Islet of Langerhans (tissue), 1 donor: ENCODE data around the gene PRKCE.

Source experiments
- FAIRE-seq: peaks from one replicate; lab custom pipeline; 2011; peaks lifted over from hg19 to GRCh38; lab: Jason Lieb, UNC

The PRKCE gene

DNA sequence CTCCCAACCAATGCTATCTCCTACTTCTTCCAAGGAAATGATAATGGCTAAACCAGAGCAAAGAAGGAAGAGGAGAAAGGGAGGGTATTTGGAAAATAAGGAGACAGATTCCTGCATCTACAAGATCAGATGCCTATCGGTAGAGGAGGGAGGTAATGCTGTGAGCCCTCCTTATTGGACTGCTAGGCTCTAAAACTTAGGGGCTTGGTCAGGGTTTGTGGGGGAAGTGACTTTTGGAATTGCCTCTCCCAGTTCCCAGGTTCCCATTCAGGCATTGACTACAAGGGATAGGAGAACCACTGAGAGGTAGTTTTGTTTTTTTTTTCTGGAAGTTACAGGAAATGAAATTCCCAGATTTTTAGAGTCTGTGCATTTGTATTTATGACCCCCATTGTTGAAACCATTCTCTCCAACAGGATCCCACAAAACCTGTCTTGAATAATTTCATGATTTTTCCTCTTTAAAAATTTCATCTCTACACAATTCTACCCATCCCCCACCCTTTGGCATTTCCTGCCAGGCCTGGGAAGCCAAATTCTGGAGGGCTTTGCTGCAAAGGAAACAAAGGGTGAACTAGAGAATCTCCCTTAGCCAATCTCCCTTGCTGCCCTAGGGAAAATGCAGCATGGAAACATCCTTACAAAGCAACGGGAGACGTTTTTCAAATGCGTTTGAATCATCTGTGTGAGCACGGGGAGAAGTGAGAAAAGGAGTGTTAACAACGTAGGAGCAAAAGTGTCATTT is 363.6 kb downstream of the PRKCE start:
- FAIRE-seq = no peak

DNA sequence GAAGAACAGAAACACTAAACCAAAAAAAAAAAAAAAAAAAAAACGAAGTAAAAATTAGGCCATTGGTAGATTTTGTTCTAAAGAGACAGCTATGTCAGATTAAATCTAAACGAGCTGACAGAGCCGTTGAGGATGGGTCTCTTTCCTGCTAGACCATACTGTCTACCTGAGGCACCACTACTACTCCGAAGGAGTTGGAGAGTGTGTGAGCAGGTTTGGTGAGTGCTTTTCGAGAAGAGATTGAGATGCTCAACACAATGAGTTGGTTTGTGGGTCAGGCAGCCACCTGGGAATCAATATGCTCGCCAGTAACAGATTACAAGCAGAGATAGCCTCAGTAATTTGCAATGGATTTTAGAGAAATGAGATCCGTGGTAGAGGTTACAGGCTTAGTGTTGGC is 364.2 kb downstream of the PRKCE start:
- no peak for FAIRE-seq

DNA sequence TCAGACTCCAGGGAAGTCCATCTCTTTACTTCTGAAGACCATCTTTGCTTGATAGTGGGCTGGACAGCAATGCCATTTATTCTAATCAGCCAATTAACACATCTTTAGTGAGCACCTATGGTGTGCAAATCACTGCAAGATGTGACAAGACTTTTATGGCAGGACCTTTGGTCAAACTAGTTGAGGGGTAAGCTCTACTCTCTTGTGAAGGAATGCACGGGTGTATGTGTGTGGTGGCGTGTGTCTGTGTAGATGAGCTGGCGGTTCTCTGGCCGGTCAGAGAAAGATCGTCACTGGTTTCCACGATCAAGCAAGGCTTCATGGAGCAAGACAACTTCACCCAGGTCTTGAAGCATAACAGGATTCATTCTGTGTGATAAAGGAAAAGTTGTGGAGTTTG is 364.6 kb downstream of the PRKCE start:
- no peak for FAIRE-seq

DNA sequence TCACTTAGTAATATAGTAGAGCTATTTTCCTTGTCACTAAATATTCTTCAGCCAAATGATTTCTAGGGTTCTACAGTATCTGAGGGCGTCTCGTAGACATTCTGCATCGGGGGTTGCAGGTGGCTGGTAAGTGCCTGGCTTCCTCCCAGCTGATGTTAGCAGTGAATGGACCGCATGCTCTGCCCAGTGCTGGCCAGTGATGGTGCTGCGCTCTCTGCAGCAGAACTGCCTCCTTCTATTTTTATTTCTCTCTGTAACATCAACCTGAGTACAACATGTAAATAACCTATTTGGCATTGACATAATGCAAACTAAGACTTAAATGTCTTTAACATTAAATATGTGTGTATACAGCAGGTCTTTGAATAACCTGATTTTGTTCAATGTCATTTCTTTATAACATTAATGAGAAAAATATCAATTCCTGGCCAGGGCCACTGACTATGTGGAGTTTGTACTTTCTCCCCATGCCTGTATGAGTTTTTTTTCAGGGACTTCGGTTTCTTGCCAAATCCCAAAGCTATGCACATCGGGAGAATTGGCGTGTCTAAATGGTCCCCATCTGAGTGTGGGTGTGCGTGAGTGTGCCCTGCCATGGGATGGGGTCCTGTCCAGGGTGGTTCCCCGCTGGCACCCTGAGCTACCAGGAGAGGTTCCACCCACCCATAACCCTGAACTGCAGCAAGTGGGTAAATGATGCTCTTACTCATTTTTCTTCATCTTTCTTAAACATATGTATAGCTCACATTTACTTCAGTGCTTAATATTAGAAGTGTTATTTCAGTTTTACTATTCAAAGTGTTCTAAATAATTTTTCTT is 367.5 kb downstream of the PRKCE start:
- FAIRE-seq = no peak

DNA sequence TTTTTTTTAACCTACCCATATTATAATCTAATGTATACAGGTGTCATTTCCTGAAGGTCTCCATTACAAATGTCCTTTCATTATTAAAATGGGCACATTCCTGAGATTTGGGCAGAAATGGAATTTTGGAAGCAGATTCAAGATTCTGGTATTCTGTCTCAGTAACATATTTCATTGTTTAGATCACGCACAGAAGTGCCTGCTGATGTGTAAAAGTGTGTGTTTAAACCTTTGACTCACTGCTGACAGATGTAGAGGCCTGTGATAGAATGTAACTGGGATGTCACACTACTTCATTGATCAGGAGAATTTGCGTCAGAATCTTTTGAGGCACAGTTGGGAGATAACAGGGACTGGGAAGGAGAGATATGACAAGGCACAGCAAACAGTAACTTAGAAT is 368.9 kb downstream of the PRKCE start:
- no peak for FAIRE-seq

DNA sequence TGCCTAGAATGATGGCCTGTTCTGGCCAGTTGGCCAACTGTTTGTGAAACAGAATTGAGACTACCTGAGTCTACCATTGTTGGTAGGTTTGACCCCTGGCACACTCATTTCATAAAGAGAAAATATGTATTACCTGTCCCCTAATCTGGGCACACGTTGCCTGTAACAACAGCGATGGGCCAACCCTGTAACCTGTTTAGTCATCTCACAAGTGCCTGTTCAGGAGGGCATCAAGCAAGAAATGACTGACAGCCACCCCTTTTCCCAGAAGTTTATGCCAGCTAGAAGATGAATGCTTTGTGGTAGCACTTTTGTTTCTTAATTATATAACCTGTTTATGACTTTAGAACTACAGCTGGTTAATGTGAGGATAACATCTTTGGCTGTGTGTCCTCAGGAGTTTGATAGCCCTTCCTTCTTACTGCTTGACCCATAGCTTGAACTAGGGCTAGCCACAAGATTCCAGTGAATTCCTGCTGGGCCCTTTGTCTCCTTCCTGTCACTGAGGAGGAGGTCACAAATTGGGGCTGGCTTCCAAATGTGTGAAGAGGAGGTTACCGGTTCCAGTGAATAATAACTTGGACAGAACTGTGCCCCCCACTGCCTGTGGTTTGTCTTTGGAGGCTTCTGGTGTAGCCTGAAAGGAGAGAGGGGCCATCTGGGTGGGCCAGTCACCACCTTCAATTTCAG is 371.8 kb downstream of the PRKCE start:
- no peak for FAIRE-seq

DNA sequence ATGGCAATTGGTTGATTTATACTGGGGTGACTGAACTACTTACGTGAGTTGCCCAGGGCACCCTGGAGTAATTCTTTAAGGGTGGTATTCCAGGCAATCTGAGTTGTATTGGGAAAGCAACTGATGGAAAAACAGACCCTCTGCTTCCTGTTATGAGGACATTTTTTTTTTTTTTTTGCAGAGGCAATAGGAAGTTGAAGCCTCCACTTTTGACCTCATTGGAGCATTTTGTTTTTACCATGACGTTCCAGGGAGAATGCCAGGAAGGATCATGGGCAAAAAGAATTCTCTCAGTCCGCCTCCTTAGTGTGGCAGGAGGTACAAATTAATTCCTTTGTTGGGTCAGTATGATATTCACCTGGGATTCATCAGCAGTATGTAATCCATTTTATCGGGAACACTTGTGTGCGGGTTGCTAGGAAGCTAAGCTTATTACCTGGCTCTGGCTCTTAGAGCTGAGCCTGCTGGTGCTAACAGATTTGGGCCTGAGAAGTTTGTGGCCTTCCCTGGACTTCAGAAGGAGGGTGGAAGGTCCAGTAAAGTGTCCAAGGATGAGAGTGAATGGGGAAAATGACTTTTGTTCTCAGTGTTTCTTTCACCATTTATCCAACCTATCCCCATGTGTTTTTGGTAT is 372.8 kb downstream of the PRKCE start:
- no peak for FAIRE-seq

DNA sequence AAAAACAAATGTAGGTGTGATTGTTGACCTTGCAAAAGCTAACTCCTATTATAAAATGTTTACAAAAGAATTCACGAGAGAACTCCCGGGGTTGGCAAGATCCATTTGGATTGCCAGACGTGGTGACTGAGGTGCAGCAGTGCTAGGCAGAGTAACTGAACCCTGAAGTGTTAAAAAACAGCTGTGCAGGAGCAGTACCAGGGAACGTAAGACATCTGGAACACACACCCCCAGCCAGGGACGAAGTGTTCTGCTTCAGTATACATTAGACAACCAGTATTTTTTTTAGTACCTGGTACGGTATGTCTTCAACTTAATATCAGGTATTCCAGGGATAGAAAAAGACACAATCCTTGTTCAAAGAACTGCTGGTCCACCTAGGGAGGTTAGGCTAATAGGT is 373.6 kb downstream of the PRKCE start:
- no peak for FAIRE-seq

DNA sequence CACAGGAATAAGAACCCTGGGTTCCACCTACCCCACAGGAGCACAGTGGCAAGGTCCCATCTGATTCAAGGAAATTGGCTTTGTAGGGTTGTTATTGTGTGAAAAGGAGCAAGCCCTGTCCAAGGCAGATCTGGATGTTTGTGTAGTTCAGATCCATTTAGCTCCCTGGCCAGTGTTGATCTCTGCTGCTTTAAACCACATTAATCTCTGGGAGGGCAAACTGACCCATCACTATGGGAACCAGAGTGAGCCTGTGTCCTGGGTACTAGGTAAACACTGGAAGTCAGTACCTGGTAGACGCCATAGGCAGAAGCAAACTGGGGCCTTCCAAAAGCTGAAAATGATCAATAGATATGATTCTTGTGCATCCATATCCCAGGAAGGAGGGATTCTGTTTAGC is 374.2 kb downstream of the PRKCE start:
- peak; percentile 95 for FAIRE-seq

DNA sequence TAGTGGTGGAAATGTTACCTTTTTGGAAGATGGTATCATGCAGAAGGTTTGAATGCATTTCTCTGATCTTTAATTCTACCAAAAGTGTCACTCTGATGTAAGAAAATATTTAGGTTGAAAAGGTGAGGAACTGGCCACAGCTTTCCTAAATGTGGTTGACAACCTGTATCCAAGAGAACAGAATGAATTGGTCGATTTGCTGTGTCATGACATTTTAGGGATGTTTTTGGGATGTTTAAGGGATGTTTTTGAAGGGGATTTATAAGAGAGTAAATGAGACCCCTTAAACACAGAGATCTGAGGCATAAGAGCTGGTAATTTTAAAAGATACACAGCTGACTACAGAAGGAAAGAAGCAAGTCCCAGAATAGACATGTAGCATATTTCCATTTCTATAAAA is 375.0 kb downstream of the PRKCE start:
- no peak for FAIRE-seq

DNA sequence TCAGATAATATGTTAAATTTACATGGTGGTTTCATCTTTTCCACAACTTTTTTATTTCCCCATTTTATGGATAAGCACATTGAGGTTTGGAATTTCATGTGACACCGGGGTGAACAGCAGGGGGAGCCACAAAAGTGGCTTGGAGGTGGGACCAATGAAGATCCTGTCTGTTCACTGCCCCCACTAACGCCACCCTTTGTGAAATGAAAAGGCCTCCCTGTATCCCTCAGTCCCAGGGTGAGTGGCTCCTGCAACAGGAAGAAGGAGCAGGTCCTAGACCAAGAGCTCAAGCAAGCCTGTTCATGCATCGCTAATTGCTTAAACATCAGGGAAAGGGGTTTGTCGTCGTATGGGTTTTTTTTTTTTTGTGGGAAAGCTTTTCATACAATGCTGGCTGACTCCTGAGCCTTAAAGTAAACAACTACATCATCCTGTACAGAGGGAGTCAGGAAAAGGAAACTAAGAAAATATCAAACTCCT is 377.9 kb downstream of the PRKCE start:
- no peak for FAIRE-seq

DNA sequence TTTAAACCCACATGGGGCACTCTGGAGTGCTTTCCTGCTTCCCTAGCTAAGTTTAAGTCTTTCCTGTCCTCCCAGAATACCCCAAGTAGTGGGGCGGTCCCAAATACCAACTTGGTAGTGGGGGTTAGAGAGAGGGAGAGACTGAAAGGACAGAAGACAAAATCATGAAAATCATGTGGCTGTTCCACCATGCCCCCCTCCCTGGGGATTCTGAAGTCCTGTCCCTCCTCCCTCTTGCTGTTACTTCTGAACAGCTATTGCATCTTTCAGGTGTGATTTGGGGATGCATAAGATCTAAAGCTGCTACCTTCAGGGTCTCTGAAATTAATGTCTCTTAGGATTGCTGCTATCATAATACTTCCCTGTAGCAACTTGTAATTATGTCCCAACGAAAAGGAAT is 378.9 kb downstream of the PRKCE start:
- FAIRE-seq = no peak

DNA sequence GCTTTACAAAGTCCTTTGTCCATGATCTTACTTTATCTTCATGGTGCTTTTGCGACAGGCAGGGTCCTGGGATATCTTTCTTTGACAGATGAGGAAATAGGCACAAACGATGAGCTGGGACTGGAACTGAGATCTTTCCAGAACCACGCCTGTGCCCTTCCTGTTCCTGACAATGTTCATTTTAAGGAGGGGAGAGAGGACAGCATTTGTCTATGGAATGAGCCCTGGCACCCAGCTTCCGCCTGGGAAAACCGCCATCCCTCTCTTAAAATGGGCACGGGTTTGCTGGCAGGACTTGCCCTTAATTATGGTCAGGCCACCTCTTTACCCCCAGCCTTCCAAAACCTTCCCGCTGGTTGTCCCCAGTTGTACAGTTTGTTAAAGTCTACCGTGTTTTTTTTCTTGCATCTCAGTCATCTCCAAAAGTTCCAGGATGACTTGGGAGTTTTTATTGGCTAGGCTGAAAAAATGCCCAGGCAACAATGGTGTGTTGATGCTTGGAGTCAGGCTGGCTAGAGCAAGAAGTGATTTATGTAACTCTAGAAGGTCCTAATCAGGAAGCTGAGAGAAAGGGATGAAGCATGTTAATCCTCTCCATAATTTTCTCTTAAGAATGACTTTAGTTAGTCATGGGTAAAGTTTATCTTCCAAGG is 380.8 kb downstream of the PRKCE start:
- no peak for FAIRE-seq

DNA sequence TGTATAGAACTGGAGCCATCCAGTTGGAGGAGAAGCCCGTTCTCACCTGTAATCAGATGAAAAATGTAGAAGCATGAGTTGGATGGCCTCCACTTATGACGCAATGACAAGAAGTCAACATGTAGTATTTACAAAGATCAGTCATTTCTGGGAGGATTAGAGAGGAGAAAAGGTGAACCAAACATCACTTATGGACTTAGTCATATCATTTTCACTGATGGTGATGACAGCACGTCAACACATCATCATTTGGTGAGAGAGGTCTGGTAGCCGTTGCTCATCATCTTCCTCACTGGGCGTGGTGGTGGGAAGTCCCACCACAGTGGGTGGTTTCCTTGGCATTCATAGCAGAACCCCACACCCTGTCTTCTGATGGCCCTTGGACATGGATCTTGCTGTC is 381.5 kb downstream of the PRKCE start:
- FAIRE-seq = no peak

DNA sequence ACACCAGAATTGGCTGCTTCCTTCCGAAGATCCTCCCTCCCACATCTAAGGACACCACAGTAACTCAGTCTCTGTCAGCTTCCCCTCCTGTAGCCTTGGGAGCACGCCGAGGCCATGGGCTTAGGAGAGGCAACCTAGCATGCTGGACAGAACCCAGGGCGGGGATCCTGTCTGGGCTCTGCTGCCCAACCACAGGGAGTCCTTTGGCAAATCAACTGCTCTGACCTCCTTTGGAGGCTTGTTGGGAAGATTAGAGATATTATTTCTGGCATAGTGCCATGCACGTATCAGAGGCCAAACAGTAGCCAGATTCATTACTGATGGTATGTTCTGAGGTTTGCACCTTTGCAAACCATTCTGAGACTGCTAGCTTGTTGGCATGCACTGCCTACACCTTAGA is 383.1 kb downstream of the PRKCE start:
- FAIRE-seq = no peak

DNA sequence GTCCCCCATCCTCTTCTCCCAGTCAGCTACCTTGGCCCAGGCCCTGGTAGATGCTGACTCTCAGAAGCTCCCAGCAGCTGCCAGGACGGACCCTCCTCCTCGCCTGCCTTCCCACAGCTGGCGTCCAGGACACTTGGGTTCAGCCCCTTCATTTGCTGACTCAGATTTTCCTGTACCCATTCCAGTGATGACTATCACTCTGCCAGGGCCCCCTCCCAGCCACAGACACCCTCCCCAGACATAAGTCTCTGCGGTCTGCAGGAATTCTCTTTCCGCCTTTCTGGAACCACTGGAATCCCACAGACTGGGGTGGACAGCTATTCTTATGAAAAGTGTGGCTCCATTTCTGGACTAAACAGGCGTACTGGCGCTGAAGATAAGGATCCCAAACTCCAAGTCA is 385.5 kb downstream of the PRKCE start:
- FAIRE-seq = no peak

DNA sequence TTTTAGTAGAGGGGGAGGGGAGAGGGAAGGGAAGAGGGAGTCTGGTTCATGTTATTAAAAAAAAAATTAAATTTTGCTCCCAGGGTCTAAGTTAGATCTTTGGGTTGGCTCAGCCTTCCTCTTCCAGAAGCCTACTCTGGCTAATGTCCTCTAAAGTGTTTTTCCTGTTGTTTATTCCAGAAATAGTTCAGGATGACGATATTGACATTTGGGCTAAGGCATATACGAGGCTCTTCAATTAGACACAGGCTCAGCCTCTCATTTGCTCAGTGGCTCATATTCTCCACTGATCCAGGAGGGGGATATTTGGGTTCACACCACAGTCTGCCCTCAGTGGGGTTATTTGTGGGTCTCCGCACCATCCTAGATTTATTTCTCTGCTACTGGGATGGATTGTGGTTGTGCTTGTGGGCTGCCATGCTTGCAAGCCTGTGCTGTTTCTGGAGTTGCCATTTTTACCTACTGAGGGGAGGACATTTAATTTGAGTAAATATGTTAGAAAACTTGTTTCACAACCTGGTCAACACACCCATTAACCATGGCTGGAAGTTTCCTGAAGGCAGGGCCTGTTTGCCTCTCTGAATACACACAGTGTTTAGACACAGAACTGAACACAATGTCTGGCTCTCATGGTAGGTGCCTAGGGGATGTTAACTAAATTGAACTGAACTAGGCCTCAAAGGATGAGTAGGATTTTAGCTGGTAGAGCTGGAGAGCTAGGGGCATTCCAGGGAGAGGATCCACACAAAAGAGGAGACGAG is 388.2 kb downstream of the PRKCE start:
- FAIRE-seq = no peak

DNA sequence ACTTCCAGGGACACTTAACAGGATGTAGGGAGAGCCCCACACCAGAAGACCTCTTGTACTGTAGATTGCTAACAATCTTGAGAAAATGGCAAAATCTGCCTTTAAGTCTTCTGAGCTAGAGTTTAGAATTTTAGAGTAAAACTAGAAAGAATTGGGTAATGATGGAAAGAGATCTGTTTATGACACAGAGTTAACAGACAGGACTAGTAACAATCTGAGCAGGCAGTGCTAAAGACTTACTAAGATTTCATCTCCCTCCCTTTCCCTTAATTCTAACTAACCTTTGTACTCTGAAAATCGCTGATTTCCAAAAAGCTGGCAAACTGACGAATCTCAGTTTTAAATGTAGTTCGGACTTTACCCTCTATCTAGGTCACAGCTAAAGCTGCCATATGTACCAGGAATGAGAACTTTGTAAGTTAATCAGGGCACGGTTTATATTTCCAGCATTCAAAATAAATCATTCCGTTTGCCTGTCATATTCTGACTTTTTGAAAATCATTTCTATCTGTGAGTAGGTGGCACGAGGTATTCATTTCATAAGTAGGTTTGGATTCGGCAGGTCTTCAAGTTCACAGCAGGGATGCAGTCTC is 389.2 kb downstream of the PRKCE start:
- FAIRE-seq = peak; percentile 33

DNA sequence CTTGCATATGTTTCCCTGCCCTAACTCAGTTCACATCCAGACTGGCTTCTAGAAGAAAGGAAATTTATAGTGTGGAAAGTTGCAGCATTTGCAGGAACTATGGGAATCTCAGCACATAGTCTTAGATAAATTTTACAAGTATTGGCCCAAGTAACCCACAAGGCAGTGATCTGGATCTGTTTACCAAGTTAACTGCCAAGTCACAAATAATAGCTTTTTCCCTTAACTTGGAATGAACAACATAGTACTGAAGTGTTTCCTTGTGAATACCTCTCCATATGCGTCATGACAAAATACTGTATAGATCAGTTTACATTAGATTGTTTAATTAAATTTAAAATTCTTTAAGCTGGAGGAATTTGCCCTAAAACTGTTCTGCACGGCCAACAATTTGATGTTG is 390.0 kb downstream of the PRKCE start:
- FAIRE-seq = no peak

DNA sequence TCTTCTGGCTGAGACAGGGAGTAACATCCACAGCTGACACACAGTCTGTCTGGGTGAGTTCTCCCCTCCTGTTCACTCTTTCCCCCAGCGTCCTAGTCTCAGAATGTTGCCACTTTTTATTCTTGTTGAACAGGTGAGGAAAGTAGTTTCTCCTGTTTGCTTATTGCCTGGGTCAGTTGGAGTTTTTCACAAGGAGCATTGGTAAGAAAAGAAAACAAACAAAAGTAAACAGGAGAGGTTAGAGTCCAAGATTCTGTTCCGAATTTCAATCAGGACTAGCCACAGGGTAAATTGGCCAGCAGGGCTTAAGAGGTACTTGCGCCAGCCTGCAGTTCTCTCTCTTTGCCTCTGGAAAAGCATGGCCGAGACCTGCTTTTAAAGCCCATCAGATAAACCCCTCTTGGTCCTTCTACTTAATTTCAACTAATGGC is 390.7 kb downstream of the PRKCE start:
- no peak for FAIRE-seq

DNA sequence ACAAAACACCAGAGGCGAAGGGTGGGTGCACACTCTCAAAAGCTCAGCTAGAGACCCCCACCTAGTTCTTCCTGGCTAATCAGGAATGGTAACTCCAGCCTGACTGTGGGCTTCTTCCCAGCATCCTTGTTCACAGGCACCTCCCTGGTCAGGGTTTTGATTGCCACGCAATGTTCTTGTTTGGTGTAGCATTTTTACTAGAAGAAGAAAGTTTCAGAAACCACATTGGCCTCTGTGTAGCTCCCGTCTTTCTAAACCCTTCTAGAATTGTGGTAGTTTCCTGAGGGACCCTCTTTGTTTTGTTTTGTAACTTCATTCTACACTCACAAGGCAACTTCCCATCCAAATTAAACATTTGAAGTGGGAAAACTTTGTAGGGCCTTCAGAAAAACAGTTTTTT is 391.2 kb downstream of the PRKCE start:
- FAIRE-seq = no peak
